RPMI8226 (cell line): ENCODE measurements around the gene LEP.

Experiments used
- DNase-seq: peaks from one replicate; pipeline ENCODE4 v3.0.0-alpha.2; 2015

LEP gene

GRCh38 chr7:128251337-128251736 lies 10.3 kb downstream of the LEP start:
- DNase-seq, result no peak

DNA sequence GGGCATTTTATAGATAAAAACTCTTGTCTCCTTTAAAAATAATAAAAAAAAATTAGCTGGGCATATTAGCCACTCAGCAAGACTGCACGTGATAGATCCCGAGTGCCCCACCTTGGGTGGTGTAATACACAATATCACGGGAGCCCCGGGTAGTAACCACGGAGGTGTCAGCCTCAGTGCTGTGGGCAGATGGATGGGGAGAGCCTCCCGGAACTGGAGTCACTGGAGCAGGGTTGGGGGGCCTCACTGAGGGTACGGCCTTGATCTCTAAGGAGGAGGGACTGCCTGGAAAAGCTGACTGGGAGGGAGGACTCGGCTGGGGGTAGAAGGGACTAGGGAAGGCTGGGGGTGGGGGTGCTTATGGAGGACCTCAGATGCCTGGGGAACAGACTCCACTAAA lies 12.6 kb downstream of the LEP start:
- no peak for DNase-seq

GRCh38 chr7:128254470-128254869 lies 13.4 kb downstream of the LEP start:
- no peak for DNase-seq

- no peak for DNase-seq
Observed at GRCh38 chr7:128255271-128255670, 14.2 kb downstream of the LEP start.

GRCh38 chr7:128257458-128257857 lies 16.4 kb downstream of the LEP start:
- no peak for DNase-seq

DNA sequence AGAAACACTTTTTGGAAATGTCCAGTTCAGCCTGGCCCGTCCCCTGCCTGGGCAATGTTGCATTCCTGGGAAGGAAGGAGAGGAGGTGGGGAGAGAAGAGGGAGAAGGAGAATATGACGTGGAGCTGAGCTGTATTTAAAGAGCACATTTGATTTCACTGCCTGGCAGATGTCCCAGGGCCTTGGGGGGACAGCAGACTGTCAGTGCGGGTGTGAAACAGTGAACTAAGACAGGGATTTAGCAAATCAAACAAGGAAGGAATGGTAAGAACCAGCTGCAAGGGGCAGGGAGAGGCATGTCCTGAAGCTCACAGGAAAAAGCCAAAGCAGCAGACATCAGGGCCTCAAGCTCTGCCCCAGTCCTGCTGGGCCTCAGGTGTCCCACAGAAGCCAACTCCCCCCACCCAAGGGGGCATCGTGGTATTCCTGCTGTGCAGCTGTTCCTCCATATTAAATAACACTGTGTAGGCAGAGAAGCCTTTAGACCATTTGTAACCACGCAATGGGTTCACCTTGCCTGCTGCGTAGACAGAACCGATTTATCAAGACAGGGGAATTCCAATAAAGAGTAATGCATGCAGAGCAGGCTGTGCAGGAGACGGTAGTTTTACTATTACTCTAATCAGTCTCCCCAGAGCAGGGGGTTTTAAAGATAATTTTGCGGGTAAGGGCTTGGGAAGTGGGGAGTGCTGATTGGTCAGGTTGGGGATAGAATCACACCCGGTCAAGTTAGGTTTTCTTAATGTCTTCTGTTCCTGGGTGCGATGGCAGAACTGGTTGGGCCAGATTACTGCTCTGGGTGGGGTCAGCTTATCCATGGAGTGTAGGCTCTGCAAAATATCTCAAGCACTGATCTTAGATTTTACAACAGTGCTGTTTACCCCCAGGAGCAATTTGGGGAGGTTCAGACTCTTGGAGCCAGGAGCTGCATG lies 18.3 kb downstream of the LEP start:
- DNase-seq, result no peak

DNA sequence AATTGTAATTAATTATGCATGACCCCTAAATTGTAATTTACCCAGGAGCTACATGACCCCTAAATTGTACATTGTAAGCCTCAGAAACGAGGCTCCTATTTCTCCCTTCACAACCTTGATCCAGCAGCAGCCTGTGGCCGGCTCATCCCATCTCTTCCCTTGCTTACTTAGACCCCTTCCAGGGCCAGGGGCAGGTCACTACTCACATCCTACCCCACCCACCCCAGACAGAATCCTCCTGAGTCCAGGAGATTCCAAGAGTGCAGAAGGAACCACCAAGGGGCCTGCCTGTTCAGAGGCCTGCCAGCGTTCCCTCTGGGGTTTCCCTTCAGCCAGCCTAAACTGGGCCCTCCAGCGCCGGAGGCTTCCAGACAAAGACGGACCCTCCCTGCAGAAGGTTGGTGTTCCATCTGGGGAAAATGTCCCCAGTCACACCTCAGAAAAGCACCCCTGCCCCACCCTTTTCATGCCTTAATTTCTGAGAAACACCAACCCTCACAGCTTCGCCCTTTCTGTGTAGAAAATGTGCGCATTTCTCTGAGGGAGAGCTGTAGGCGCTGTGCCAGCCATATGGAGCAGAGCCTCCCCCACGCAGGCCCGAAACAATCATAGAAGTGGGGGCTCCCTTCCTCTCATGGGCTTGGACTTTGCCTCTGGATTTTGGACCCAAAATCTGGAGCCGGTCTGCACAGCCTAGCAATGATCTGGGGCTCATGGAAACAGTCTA lies 19.2 kb downstream of the LEP start:
- DNase-seq, result no peak

GRCh38 chr7:128262273-128263028 lies 21.4 kb downstream of the LEP start:
- DNase-seq, result no peak

DNA sequence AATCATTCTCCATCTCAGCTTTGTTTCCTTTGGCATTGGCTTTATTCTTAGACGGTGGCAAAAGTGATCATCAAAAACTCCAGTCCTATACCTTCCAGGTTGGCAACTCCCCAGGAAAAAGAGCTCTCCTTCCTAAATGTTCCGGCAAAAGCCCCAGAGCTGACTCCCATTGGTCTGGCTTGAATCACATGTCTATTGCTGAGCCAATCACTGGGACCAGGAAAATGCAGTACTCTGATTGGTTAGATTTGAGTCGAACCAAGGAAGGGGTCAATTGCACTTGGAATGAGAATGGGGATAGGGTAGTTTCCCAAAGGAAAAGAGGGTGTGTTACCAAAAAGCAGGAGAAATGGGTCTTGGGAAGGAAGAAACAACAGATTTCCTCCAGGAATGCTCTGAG lies 22.3 kb downstream of the LEP start:
- DNase-seq, result no peak

DNA sequence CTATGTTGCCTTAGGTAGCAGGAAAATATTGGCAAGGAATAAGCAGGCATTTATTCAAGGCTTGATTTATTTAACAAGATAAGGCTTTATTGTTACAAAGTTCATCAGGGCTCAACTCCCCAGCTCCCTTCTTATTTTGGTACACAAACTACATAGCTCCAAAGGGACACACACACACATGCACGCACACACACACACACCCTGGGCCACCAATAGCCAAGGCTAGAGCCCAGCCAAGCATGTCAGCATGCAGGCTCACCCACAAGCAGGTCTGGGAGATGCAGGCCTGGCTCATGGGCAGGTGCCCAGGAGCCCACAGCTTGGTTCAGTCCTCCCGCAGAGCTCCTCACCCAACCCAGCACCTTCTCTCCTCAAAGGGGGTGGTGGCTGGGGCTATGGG lies 23.4 kb downstream of the LEP start:
- DNase-seq, result no peak

- DNase-seq, result no peak
Observed at GRCh38 chr7:128265156-128265905, 24.3 kb downstream of the LEP start.

DNA sequence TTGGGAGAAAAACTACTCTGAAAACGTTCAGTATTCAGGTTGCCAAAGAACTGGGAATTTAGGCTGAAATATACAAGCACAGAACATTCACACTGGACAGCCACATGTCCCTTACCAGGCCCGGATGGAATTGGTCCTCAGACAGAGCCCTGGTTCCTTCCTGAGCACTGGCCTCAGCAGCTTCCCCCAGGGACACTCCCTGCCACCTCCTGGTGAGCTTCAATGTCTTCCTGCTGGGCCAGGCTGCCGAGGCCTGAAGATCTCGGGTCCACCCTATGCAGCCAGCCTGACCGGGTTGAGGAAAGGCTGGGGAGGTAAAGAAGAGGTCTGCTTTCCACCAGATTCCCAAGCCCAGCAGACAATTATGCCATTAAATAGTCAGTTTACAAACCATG lies 24.8 kb downstream of the LEP start:
- DNase-seq, result no peak

DNA sequence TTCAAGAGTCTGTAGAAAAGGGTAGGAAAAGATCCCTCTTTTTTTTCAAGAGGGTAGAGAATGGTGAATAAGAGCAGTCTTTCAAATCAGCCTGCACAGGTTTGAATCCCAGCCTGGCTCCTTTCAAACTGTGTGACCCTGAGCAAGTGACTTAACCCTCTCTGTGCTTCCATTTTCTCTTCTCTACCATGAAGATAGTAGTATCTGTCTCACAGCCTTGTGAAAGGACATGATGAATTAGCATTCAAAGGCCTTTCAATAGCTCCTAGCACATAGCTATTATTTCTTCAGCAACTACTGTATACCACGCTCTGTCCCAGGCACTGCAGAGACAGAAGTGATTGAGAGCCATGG lies 25.4 kb downstream of the LEP start:
- no peak for DNase-seq

- DNase-seq, result no peak
Observed at GRCh38 chr7:128266883-128267594, 26.0 kb downstream of the LEP start.

DNA sequence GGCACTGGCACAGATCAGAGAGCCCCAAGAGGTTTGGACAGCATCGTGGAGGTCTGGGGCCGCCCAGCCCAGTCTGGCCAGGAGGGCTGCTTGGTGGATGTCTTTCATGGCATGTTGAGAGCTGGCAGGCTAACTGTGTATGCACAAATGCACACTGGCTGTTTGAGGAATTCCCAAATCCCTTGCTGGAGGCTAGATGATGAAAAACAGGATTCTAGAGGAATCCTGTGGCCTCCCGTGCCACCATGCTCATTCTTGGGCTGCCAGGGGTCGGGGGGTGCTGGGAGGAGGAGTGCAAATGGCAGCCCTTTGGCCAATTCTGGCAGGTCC lies 26.5 kb downstream of the LEP start:
- no peak for DNase-seq

DNA sequence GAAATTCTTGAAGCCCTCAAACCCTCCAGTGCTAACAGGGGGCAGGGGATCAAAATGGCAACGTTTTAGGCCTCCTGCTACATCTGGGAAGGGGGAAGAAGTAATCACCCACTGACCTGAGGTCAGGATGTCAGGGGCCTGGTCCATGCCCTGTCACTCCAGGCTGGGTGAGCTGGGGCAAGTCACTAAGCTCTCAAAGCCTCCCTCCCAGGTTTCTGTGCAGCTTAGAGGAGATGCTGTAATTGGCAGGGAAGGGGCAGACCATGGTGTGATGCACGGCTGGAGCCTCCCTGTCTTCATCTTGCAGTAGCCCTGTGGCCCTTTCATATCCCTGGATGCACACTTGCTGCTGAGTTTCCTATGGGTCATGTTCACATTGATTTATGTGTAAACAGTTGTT lies 27.2 kb downstream of the LEP start:
- no peak for DNase-seq

GRCh38 chr7:128270826-128271272 lies 29.8 kb downstream of the LEP start:
- DNase-seq, result no peak

DNA sequence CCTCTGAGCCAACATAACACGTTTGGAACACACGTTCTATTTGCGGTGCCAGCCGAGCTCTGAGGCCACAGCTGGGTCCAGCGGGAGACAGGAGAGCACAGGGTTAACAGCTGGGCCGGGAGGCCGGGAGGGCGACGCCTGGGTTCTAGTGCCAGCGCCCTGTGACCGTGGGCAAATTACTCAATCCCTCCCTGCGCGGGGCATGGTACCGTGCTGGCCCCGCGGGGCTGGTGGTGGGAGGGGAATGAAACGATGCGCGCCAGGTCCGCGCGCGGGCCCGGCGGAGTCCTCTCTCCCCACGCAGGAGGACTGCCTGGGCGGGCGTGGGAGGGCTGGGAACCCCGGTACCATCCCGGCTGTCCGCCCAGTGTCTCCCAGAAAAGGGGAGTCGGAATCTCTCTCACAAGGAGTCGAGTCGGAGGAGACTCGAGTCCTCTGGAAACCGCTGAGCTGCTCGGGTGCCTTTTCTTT lies 30.4 kb downstream of the LEP start:
- DNase-seq, result no peak

- no peak for DNase-seq
Observed at GRCh38 chr7:128271942-128272481, 30.9 kb downstream of the LEP start.

GRCh38 chr7:128274246-128274883 lies 33.3 kb downstream of the LEP start:
- no peak for DNase-seq

GRCh38 chr7:128274884-128275603 lies 34.0 kb downstream of the LEP start:
- DNase-seq, result no peak
